C4-2B (cell line): Measurements from ENCODE around the gene PLXNA1.

ENCODE experiments used
- ZFX ChIP-seq: fragments of 450-650 bp; IDR thresholded peaks from 2 replicates; pipeline ENCODE4 v1.6.1; 2017
- TF ChIP-seq, protein P1 (sequence below): fragments of 450-650 bp; conservative IDR thresholded peaks from 2 replicates; pipeline ENCODE4 v1.5.1; 2017; ENCODE audit warnings: mild to moderate bottlenecking

GRCh38 chr3:126998320-126998719 is 15.4 kb downstream of the PLXNA1 start:
- TF ChIP-seq, protein P1, sequence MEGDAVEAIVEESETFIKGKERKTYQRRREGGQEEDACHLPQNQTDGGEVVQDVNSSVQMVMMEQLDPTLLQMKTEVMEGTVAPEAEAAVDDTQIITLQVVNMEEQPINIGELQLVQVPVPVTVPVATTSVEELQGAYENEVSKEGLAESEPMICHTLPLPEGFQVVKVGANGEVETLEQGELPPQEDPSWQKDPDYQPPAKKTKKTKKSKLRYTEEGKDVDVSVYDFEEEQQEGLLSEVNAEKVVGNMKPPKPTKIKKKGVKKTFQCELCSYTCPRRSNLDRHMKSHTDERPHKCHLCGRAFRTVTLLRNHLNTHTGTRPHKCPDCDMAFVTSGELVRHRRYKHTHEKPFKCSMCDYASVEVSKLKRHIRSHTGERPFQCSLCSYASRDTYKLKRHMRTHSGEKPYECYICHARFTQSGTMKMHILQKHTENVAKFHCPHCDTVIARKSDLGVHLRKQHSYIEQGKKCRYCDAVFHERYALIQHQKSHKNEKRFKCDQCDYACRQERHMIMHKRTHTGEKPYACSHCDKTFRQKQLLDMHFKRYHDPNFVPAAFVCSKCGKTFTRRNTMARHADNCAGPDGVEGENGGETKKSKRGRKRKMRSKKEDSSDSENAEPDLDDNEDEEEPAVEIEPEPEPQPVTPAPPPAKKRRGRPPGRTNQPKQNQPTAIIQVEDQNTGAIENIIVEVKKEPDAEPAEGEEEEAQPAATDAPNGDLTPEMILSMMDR = no peak
- no peak for TF ChIP-seq ZFX
